Left lung (tissue), 10 donors: ENCODE measurements around the gene C3orf18. TPM values are rescaled to one million over a fixed set of nuclear protein-coding genes. Genes with fewer than 3 reads are reported as not detected.

ENCODE experiments used
- ATAC-seq: fragments of 200-7000 bp; cut with Tn5 transposase; one replicate; pipeline ENCODE4 v1.9.1; 2020; ENCODE audit warnings: moderate library complexity
- DNase-seq, 4 donors: peaks; one replicate each; pipeline ENCODE4 v3.0.0-alpha.2; 2013 to 2020
- H3K27ac ChIP-seq, 2 donors: fragments of 200-600 bp; sonication (generic) in 1 of 2; one replicate each; pipeline versions ENCODE4 v1.5.0 to v1.8.0; 2020 to 2021
- H3K27me3 ChIP-seq, 2 donors: fragments of 200-600 bp; sonication (generic) in 1 of 2; one replicate each; pipeline versions ENCODE4 v1.5.0 to v1.8.0; 2020 to 2021
- H3K36me3 ChIP-seq, 2 donors: fragments of 200-600 bp; sonication (generic) in 1 of 2; one replicate each; pipeline versions ENCODE4 v1.5.0 to v1.8.0; 2020 to 2021
- H3K4me1 ChIP-seq, 2 donors: fragments of 200-600 bp; one replicate each; pipeline ENCODE4 v1.8.0; 2021
- H3K4me3 ChIP-seq, 2 donors: fragments of 200-600 bp; sonication (generic) in 1 of 2; one replicate each; pipeline versions ENCODE4 v1.5.0 to v1.8.0; 2020 to 2021; ENCODE audit warnings: mild to moderate bottlenecking in 1 of 2
- H3K9me3 ChIP-seq, 2 donors: fragments of 200-600 bp; sonication (generic) in 1 of 2; one replicate each; pipeline versions ENCODE4 v1.5.0 to v1.8.0; 2020 to 2021
- intact Hi-C, 2 donors: fragments of 100-400 bp; cut with DNase I; formaldehyde crosslinking; loops; one replicate each; pipeline versions ENCODE4 v1.11.2 to v1.14.2; 2022
- polyA plus RNA-seq, 6 donors: library from polyadenylated mRNA; unstranded; fragments of 120-200 nt; gene quantifications; one replicate each; pipeline ENCODE4 v1.2.1, GENCODE V29; 2013; ENCODE audit not compliant: insufficient read length in 6 of 6
- total RNA-seq, 2 donors: library from RNA; stranded (reverse); fragmentation: NEBNext Ultra II Directional; extraction: Animal tissue kit (Norgen Biotek cat#: 25700); gene quantifications; one replicate each; pipeline ENCODE4 v1.2.1, GENCODE V29; 2021
- TF ChIP-seq, protein P1 (sequence below), 2 donors: fragments of 200-600 bp; sonication (generic) in 1 of 2; IDR thresholded peaks; one replicate each; pipeline versions ENCODE4 v1.5.0 to v1.8.0; 2021; ENCODE audit warnings: antibody characterized with exemption in 2 of 2
- donor health status: DM: no; HTN: yes; CAD: no.
- donor health status: DM: no; HTN: no; CAD: no.

C3orf18 gene
- total and polyA plus RNA-seq, 8 donors, result 6.2 to 24.5 (median 21.4) TPM

DNA sequence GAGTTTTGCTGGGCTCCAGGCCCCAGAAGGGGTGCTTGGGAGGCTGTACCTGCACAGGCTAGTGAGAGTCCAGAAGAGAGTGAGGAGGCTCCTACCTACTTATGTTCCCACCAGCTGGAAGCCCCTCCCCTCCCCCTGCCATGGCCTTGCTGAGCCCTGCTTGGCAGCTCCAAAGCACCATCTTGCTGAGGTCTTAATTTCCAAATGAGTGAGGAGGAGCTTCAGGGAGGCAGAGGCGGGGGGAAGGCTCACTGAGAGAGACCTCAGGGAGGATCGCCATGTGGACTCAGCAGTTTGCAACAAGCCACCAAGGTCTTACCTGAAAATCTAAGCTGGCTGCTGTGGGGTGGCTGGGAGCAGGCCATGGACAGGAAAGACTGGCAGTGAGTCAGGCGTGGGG, 55.4 kb downstream of the C3orf18 start:
- DNase-seq, result no peak
- H3K36me3 ChIP-seq, result no peaks in the 10 kb centered on the region
- no peaks in the 10 kb centered on the region for H3K9me3 ChIP-seq
- H3K27ac ChIP-seq, result no peak overlapping the region
- H3K27me3 ChIP-seq, result peaks cover 0 to 4% of the 10 kb centered on the region in 2 donors
- TF ChIP-seq, protein P1, sequence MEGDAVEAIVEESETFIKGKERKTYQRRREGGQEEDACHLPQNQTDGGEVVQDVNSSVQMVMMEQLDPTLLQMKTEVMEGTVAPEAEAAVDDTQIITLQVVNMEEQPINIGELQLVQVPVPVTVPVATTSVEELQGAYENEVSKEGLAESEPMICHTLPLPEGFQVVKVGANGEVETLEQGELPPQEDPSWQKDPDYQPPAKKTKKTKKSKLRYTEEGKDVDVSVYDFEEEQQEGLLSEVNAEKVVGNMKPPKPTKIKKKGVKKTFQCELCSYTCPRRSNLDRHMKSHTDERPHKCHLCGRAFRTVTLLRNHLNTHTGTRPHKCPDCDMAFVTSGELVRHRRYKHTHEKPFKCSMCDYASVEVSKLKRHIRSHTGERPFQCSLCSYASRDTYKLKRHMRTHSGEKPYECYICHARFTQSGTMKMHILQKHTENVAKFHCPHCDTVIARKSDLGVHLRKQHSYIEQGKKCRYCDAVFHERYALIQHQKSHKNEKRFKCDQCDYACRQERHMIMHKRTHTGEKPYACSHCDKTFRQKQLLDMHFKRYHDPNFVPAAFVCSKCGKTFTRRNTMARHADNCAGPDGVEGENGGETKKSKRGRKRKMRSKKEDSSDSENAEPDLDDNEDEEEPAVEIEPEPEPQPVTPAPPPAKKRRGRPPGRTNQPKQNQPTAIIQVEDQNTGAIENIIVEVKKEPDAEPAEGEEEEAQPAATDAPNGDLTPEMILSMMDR (IDR thresholded peaks at IDR 0.05), result no peak
- intact Hi-C loops, result no loop called here
- ATAC-seq, result no peak
- H3K4me1 ChIP-seq, result peaks cover 14% of the 10 kb centered on the region in 2 donors
- H3K4me3 ChIP-seq, result no peak overlapping the region

- Histone ChIP-seq H3K4me1 (peaks cover 1 to 2% of the 10 kb centered on the region in 2 donors), H3K9me3 (no peaks in the 10 kb centered on the region), H3K4me3 (no peak overlapping the region), H3K27ac (no peak overlapping the region), H3K27me3 (peaks cover 0 to 2% of the 10 kb centered on the region in 2 donors), H3K36me3 (no peaks in the 10 kb centered on the region)
- no peak for DNase-seq
- TF ChIP-seq, protein P1 (IDR thresholded peaks at IDR 0.05), result no peak
- intact Hi-C loops, result no loop called here
- ATAC-seq, result no peak
Observed at GRCh38 chr3:50510325-50510724, 57.2 kb downstream of the C3orf18 start.

GRCh38 chr3:50509715-50510114, 57.8 kb downstream of the C3orf18 start:
- Histone ChIP-seq H3K27me3 (peaks cover 0 to 7% of the 10 kb centered on the region in 2 donors), H3K9me3 (no peaks in the 10 kb centered on the region), H3K36me3 (no peaks in the 10 kb centered on the region), H3K4me3 (no peak overlapping the region), H3K4me1 (no peaks in the 10 kb centered on the region), H3K27ac (no peak overlapping the region)
- TF ChIP-seq, protein P1 (IDR thresholded peaks at IDR 0.05), result no peak
- intact Hi-C loops, result no loop called here
- DNase-seq (no peak), ATAC-seq (no peak)

DNA sequence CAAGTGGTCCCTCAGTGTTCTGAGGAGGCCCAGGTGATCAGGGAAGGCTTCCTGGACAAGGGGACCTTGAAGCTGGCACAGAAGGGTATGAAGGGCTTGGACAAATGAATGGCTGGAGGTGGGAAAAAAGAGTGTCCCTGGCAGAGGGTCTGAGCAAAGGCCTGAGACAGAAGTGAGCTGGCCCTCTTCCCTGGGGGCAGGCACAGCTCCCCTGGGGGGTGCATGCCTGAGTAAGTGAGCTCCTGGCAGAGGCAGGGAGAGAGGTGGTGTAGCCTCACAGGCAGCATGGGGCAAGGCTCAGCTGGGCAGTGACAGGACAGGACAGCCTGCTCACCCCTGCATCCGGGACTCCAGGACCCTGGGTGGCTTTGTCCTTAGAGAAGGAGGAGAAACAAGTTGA, 58.7 kb downstream of the C3orf18 start:
- DNase-seq (no peak), ATAC-seq (no peak)
- Histone ChIP-seq H3K4me1 (peaks cover 0 to 2% of the 10 kb centered on the region in 2 donors), H3K9me3 (no peaks in the 10 kb centered on the region), H3K4me3 (no peak overlapping the region), H3K36me3 (no peaks in the 10 kb centered on the region), H3K27me3 (peaks cover 0 to 16% of the 10 kb centered on the region in 2 donors), H3K27ac (no peak overlapping the region)
- intact Hi-C loops, result no loop called here
- TF ChIP-seq, protein P1 (IDR thresholded peaks at IDR 0.05), result no peak

Other genes starting within 250 kb of the C3orf18 start
- 100 to 1,000 TPM; 119 to 171 TPM for gene HYAL2, start 245.0 kb downstream of the C3orf18 start, total RNA-seq
- 100 to 1,000 TPM in 1 of 6 donors, 10 to 100 TPM in 5; 67.2 to 113 (median 80.9) TPM for gene HYAL2, start 245.0 kb downstream of the C3orf18 start, polyA plus RNA-seq
- gene TUSC2, start 239.5 kb downstream of the C3orf18 start, total RNA-seq, result 10 to 100 TPM; 27.8 to 29.6 TPM
- 10 to 100 TPM; 15.2 to 21.1 (median 18.1) TPM for gene TUSC2, start 239.5 kb downstream of the C3orf18 start, polyA plus RNA-seq
- 10 to 100 TPM; 29.8 to 40.7 TPM for gene RASSF1, start 226.9 kb downstream of the C3orf18 start, total RNA-seq
- 10 to 100 TPM; 24.9 to 33.7 (median 27.6) TPM for gene RASSF1, start 226.9 kb downstream of the C3orf18 start, polyA plus RNA-seq
- 10 to 100 TPM in 1 of 2 donors, 1 to 10 TPM in 1; 1.6 to 16.3 TPM for gene ZMYND10, start 222.0 kb downstream of the C3orf18 start, total RNA-seq
- 10 to 100 TPM in 4 of 6 donors, 1 to 10 TPM in 2; 6.2 to 25.5 (median 18.8) TPM for gene ZMYND10, start 222.0 kb downstream of the C3orf18 start, polyA plus RNA-seq
- gene NPRL2, start 217.0 kb downstream of the C3orf18 start, total RNA-seq, result 10 to 100 TPM; 16.1 to 18.7 TPM
- 10 to 100 TPM; 25.2 to 33.3 (median 28.4) TPM for gene NPRL2, start 217.0 kb downstream of the C3orf18 start, polyA plus RNA-seq
- 10 to 100 TPM; 21.3 to 28.3 TPM for gene CYB561D2, start 216.9 kb downstream of the C3orf18 start, total RNA-seq
- gene CYB561D2, start 216.9 kb downstream of the C3orf18 start, polyA plus RNA-seq, result 10 to 100 TPM in 3 of 6 donors, 1 to 10 TPM in 3; 8.5 to 12.1 (median 10.1) TPM
- gene TMEM115, start 208.2 kb downstream of the C3orf18 start, total RNA-seq, result 10 to 100 TPM; 37.0 to 39.1 TPM
- gene TMEM115, start 208.2 kb downstream of the C3orf18 start, polyA plus RNA-seq, result 10 to 100 TPM; 23.3 to 31.4 (median 26.9) TPM
- 10 to 100 TPM; 51.4 to 86.6 TPM for gene CACNA2D2, start 64.1 kb downstream of the C3orf18 start, total RNA-seq
- 10 to 100 TPM; 15.4 to 37.5 (median 27.2) TPM for gene CACNA2D2, start 64.1 kb downstream of the C3orf18 start, polyA plus RNA-seq
- gene HEMK1, start 1.8 kb upstream of the C3orf18 start, total RNA-seq, result 10 to 100 TPM; 24.0 to 27.6 TPM
- gene HEMK1, start 1.8 kb upstream of the C3orf18 start, polyA plus RNA-seq, result 10 to 100 TPM; 23.5 to 26.3 (median 25.0) TPM
- gene CISH, start 44.0 kb upstream of the C3orf18 start, total RNA-seq, result 10 to 100 TPM; 42.5 to 55.2 TPM
- 10 to 100 TPM; 20.2 to 29.3 (median 25.0) TPM for gene CISH, start 44.0 kb upstream of the C3orf18 start, polyA plus RNA-seq
- 100 to 1,000 TPM in 1 of 2 donors, 10 to 100 TPM in 1; 98.6 to 118 TPM for gene MAPKAPK3, start 49.4 kb upstream of the C3orf18 start, total RNA-seq
- gene MAPKAPK3, start 49.4 kb upstream of the C3orf18 start, polyA plus RNA-seq, result 10 to 100 TPM; 34.1 to 39.6 (median 35.9) TPM
- 1 to 10 TPM in 1 of 2 donors, under 1 TPM in 1; 0.34 to 1.4 TPM for gene DOCK3, start 107.2 kb upstream of the C3orf18 start, total RNA-seq
- gene DOCK3, start 107.2 kb upstream of the C3orf18 start, polyA plus RNA-seq, result 1 to 10 TPM; 1.5 to 2.2 (median 1.9) TPM